ENCODE data around the gene PJA2. TPM values are rescaled to one million over a fixed set of nuclear protein-coding genes. Genes with fewer than 3 reads are reported as not detected.

PJA2 gene
- total RNA-seq, 4 donors from 2014 or later: 95.4 to 159 (median 134) TPM

DNA sequence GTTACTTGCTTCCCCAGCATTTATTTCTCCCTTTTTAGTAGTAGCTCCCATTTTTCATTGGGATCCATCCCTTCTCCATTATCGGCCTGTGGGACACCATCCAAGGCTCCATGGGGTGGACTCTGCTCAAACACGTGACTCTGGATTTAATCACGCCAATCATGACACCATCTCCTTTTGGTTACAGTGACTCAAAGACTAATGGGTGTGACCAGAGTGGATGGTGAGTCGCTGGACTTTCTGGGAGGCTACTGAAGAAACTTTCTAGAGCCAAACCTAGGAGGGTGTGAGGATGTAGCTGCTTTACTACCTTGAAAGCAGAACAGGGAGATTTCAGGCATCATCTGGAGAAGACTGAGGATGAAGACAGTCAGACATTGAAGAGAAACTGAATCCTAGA is 93.1 kb downstream of the PJA2 start:
- WGBS, 2 donors: 86 to 91% methylated on average over 4 of the region's 4 CpGs
- no peak for DNase-seq (ENCODE audit: low spot score in 2 of 2)
- Histone ChIP-seq H3K36me3 (no peaks in the 10 kb centered on the region), H3K27me3 (no peaks in the 10 kb centered on the region), H3K27ac (no peak overlapping the region), H3K4me3 (no peak overlapping the region), H3K9me3 (no peaks in the 10 kb centered on the region), H3K4me1 (no peaks in the 10 kb centered on the region)
- TF ChIP-seq, protein P1, sequence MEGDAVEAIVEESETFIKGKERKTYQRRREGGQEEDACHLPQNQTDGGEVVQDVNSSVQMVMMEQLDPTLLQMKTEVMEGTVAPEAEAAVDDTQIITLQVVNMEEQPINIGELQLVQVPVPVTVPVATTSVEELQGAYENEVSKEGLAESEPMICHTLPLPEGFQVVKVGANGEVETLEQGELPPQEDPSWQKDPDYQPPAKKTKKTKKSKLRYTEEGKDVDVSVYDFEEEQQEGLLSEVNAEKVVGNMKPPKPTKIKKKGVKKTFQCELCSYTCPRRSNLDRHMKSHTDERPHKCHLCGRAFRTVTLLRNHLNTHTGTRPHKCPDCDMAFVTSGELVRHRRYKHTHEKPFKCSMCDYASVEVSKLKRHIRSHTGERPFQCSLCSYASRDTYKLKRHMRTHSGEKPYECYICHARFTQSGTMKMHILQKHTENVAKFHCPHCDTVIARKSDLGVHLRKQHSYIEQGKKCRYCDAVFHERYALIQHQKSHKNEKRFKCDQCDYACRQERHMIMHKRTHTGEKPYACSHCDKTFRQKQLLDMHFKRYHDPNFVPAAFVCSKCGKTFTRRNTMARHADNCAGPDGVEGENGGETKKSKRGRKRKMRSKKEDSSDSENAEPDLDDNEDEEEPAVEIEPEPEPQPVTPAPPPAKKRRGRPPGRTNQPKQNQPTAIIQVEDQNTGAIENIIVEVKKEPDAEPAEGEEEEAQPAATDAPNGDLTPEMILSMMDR (IDR thresholded peaks at IDR 0.05): no peak
- TF ChIP-seq POLR2A (IDR thresholded peaks at IDR 0.05) (no peak), EP300 (IDR thresholded peaks at IDR 0.05) (no peak)

DNA sequence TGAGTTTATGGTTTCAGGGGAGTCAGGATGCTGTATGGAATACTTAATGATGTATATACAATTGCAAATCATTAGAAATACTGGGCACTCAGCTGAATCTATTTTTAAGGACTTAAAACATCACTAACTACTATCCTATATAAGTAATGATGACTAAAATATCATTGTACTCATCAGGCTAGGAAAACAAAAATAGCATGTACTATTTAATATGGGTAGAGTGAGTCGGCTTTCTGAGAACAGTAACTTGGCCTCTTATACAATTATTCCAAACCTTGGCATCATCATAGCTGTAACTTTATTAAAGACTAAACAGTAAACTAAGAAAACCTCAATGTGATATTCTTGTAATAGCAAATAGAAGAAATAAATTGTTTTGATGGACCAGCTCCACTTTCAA is 94.5 kb downstream of the PJA2 start:
- TF ChIP-seq POLR2A (IDR thresholded peaks at IDR 0.05): no peak
- TF ChIP-seq EP300 (IDR thresholded peaks at IDR 0.05): no peak
- TF ChIP-seq, protein P1 (IDR thresholded peaks at IDR 0.05): no peak
- 63 to 70% methylated on average over 1 of the region's 1 CpG for WGBS, 2 donors
- no peak for DNase-seq (ENCODE audit: low spot score in 2 of 2)

DNA sequence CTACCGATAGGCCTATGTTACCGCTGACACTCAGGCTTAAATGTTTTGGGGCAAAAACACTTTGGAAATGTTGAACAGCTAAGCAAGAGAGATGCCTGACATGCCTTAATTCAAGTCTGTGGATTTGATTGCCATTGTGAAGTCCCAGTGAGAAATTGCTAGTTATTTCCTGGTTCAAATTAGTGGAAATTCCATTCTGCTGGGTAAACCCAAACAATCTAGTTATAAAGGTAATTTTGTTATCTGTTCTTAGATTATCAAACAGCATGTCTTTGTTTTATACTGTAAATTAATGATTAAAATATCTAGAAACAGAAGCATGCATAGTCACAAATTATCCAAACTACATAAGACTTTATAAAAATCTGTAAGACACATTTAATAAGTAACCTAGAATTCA is 96.6 kb downstream of the PJA2 start:
- Histone ChIP-seq H3K4me1 (no peaks in the 10 kb centered on the region), H3K9me3 (no peaks in the 10 kb centered on the region), H3K4me3 (no peak overlapping the region), H3K36me3 (no peaks in the 10 kb centered on the region), H3K27ac (no peak overlapping the region), H3K27me3 (no peaks in the 10 kb centered on the region)
- no peak for DNase-seq (ENCODE audit: low spot score in 2 of 2)
- TF ChIP-seq, protein P1 (IDR thresholded peaks at IDR 0.05): no peak
- no peak for TF ChIP-seq POLR2A (IDR thresholded peaks at IDR 0.05)
- WGBS, 2 donors: 87 to 93% methylated on average over 2 of the region's 2 CpGs

More for the DNA sequence above, 94.5 kb downstream of the PJA2 start:
- no peaks in the 10 kb centered on the region for H3K27me3 ChIP-seq
- no peak overlapping the region for H3K4me3 ChIP-seq
- no peaks in the 10 kb centered on the region for H3K9me3 ChIP-seq
- no peaks in the 10 kb centered on the region for H3K4me1 ChIP-seq
- no peak overlapping the region for H3K27ac ChIP-seq
- no peaks in the 10 kb centered on the region for H3K36me3 ChIP-seq

DNA sequence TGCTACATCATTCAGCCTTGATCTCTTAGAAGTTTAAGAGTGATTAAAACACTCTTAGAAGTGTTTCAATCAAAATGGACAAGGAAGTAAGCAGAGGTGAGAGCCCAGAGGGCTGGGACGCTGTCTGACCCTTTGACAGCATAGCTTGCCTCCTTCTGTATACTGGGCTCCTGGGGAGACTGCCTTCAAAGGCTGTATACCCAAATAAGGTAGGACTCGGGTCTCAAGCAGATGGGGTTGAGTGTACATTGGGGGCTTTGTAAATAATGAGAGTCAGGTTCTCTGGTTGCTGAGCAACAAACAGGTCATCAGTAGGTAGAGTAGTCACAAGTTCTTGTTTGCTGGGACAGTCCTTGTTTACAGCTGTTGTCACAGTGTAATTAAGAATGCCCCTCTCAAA is 97.1 kb downstream of the PJA2 start:
- no peaks in the 10 kb centered on the region for H3K27me3 ChIP-seq
- no peaks in the 10 kb centered on the region for H3K4me1 ChIP-seq
- no peak for DNase-seq (ENCODE audit: low spot score in 2 of 2)
- H3K9me3 ChIP-seq: no peaks in the 10 kb centered on the region
- no peak overlapping the region for H3K4me3 ChIP-seq
- WGBS, 2 donors: 85% methylated on average over 2 of the region's 2 CpGs
- TF ChIP-seq POLR2A (IDR thresholded peaks at IDR 0.05): no peak
- TF ChIP-seq, protein P1 (IDR thresholded peaks at IDR 0.05): no peak
- TF ChIP-seq EP300 (IDR thresholded peaks at IDR 0.05): no peak
- no peak overlapping the region for H3K27ac ChIP-seq
- no peaks in the 10 kb centered on the region for H3K36me3 ChIP-seq

DNA sequence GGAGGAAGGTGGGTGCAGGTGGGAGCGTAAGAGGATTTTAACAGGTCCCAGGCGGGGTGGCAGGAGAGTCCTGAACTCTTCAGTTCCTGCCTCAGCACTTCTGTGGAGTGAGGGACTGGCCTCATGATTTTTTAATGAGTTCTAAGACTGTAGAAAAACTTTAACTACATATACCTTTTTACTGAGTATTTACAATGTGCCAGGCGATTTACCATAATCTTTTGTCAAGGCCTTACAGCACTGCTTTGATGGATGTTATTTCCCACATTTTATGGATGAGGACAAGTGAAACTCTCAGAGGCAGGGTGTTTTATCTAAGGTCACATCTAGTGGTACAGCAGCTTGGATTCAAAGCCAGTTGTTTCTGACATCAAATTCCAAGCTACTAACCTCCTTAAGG is 99.5 kb downstream of the PJA2 start:
- DNase-seq (ENCODE audit: low spot score in 2 of 2): no peak
- WGBS, 2 donors: 84 to 86% methylated on average over 3 of the region's 3 CpGs

More for the DNA sequence above, 99.5 kb downstream of the PJA2 start:
- Histone ChIP-seq H3K9me3 (no peaks in the 10 kb centered on the region), H3K27me3 (no peaks in the 10 kb centered on the region), H3K4me3 (no peak overlapping the region), H3K27ac (no peak overlapping the region), H3K36me3 (no peaks in the 10 kb centered on the region), H3K4me1 (no peaks in the 10 kb centered on the region)
- no peak for TF ChIP-seq POLR2A (IDR thresholded peaks at IDR 0.05)

All from tibial nerve (tissue), 4 donors.